AG04450 (cell line): Measurements from ENCODE around the gene SENP8. TPM values are rescaled to one million over a fixed set of nuclear protein-coding genes. Genes with fewer than 3 reads are reported as not detected.

Source experiments
- CTCF ChIA-PET: fragments of 300-600, 350-600 bp; formaldehyde crosslinking; extraction: SDS; loops from one replicate; lab custom pipeline; 2022; ENCODE audit warnings: antibody characterized with exemption, inconsistent platforms; lab: Charles Lee
- POLR2A ChIA-PET: fragments of 350-600 bp; formaldehyde crosslinking; extraction: SDS; loops from one replicate; lab custom pipeline; 2021; ENCODE audit warnings: antibody characterized with exemption, inconsistent platforms; lab: Yijun Ruan, JAX
- DNase-seq: peaks from one replicate; pipeline ENCODE4 v3.0.0-alpha.2; 2011; ENCODE audit warnings: low read depth, low spot score
- H3K27ac ChIP-seq: one replicate; pipeline ENCODE4 v1.5.1; 2012; ENCODE audit warnings: low read depth, low read length, control low read depth
- H3K27me3 ChIP-seq: one replicate; pipeline ENCODE4 v1.6.0; 2012; ENCODE audit warnings: low read length; ENCODE audit not compliant: control insufficient read depth, insufficient read depth
- H3K4me3 ChIP-seq: 2 replicates; pipeline ENCODE4 v1.5.1; 2011; ENCODE audit warnings: mild to moderate bottlenecking, low read depth, low read length, control low read depth
- H3K9me3 ChIP-seq: 2 replicates; pipeline ENCODE4 v1.5.1; 2012; ENCODE audit warnings: low read length; ENCODE audit not compliant: control insufficient read depth, insufficient read depth
- polyA plus RNA-seq: library from polyadenylated mRNA; depleted of rRNA; stranded (reverse); fragments of >200 nt; gene quantifications from 2 replicates; pipeline ENCODE4 v1.2.3, GENCODE V29; 2011
- TF ChIP-seq, protein P1 (sequence below): IDR thresholded peaks from 2 replicates; pipeline ENCODE4 v1.5.1; 2011; ENCODE audit warnings: low read depth, low read length, control low read depth, inconsistent platforms

SENP8 gene
- polyA plus RNA-seq, 1 experiment = 5.3 TPM

DNA sequence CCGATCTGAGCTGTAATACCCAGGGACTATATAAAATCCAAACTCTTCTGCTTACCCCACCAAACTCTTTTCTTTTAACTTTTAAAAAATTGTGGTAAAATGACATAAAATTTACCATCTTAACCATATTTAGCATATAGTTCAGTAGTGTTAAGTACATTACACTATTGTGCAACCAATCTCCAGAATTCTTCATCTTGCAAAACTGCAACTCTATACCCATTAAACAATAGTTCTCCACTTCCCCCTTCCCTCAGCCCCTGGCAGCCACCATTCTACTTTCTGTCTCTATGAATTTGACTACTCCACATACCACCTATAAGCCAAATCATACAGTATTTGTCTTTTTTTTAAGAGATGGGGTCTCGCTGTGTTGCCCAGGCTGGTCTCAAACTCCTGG is 38.7 kb downstream of the SENP8 start:
- Histone ChIP-seq H3K27me3 (peaks cover 3% of the 10 kb centered on the region), H3K9me3 (no peaks in the 10 kb centered on the region), H3K27ac (no peak overlapping the region), H3K4me3 (no peak overlapping the region)
- no peak for DNase-seq
- POLR2A ChIA-PET = no interaction called here
- TF ChIP-seq, protein P1, sequence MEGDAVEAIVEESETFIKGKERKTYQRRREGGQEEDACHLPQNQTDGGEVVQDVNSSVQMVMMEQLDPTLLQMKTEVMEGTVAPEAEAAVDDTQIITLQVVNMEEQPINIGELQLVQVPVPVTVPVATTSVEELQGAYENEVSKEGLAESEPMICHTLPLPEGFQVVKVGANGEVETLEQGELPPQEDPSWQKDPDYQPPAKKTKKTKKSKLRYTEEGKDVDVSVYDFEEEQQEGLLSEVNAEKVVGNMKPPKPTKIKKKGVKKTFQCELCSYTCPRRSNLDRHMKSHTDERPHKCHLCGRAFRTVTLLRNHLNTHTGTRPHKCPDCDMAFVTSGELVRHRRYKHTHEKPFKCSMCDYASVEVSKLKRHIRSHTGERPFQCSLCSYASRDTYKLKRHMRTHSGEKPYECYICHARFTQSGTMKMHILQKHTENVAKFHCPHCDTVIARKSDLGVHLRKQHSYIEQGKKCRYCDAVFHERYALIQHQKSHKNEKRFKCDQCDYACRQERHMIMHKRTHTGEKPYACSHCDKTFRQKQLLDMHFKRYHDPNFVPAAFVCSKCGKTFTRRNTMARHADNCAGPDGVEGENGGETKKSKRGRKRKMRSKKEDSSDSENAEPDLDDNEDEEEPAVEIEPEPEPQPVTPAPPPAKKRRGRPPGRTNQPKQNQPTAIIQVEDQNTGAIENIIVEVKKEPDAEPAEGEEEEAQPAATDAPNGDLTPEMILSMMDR = no peak
- CTCF ChIA-PET = interaction anchor here (0.6 to 2.9 kb wide), 14 partner anchors 13 to 413 kb away, joined by 3 to 39 read pairs (median 6); no protein-coding TSS in a partner anchor

DNA sequence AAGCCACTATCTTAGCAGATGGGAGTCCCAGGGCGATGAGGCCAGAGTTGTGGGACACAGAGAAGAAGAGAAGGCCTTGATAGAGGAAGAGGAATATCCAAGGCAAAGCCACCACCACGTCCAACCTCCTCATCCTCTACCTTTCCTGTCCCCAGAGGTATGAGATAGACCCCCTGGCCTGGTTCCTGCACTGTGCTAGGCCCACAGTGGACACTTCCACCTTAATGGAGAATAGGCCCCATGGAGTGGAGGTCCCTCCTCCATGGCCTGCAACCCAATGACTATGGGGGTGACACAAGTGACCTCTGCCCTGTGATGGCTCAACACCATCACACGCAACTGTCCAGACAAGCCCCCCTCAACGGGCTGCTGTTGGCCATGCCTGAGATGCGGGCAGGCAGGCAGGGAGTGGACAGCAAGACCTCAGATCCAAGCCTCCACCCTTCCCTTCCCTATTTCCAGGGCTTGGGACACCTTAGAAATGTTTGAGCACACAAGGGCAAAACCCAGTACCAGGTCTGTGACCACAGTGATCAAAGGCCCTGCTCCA is 42.6 kb downstream of the SENP8 start:
- H3K27ac ChIP-seq = no peak overlapping the region
- H3K9me3 ChIP-seq = no peaks in the 10 kb centered on the region
- ChIA-PET POLR2A (no interaction called here), CTCF (no interaction called here)
- H3K27me3 ChIP-seq = peaks cover 16% of the 10 kb centered on the region
- no peak for DNase-seq
- TF ChIP-seq, protein P1 = no peak
- H3K4me3 ChIP-seq = no peak overlapping the region

DNA sequence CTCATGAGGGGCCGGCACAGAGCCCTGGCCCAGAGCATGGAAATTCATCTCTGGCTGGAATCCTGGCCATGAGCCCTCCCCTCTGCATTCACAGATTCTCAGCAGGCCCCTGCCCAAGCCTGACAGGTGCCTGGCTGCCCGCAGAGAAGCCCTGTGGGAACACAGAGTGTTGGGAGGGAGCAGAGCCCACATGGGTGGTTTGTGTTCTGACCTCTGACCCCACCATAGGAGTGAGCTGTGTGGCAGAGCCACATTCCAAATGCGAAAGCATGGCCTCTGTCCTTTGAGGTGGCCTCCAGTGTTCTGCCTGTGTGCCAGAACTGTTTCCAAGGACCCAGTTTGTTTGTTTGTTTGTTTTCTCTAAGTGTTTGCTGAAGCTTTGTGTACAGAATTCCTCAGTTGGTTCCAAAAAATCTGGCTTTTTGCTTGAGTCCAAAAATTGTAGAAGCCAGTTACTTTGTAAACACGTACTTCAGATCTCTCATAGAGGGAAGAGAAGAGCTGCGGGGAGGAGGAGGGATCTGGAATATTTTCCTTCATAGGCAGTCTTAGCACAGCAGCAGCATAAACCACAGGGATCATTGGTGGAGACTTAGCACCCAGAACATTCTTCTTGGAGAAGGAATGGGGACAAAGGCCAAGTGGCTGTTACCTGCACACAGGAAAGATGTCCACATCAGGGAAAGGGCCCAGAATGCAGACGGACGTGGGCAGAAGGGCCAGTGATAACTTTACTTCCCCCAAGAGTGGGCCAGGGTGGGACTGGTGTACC is 43.3 kb downstream of the SENP8 start:
- TF ChIP-seq, protein P1 = no peak
- Histone ChIP-seq H3K27ac (no peak overlapping the region), H3K27me3 (peaks cover 21% of the 10 kb centered on the region), H3K9me3 (no peaks in the 10 kb centered on the region), H3K4me3 (no peak overlapping the region)
- ChIA-PET CTCF (no interaction called here), POLR2A (interaction anchor here (0.6 kb wide), 1 partner anchor 8 kb away, joined by 10 read pairs; no protein-coding TSS in a partner anchor)
- no peak for DNase-seq

DNA sequence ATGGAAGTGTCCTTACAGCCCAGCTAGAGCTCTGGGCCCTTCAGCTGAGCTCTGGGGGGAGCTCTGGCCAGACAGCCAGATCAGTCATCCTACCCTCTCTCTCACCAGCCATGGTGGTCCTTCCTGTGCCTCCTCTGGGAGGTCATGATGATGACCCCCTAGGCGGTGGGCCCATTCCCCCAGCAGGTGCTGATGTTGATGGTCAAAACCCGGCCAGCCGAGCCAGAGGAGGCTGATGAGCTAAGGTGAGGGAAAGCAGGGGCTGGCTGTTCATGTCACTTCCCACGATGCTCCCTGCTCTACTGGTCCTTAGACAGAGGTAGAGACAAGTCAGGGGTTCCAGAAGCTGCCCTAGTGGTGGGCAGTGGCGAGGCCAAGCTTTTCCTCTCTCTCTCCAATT is 44.4 kb downstream of the SENP8 start:
- ChIA-PET CTCF (no interaction called here), POLR2A (interaction anchor here (0.6 kb wide), 1 partner anchor 9 kb away, joined by 10 read pairs; no protein-coding TSS in a partner anchor)
- TF ChIP-seq, protein P1 = no peak
- Histone ChIP-seq H3K9me3 (no peaks in the 10 kb centered on the region), H3K4me3 (no peak overlapping the region), H3K27me3 (peaks cover 26% of the 10 kb centered on the region), H3K27ac (no peak overlapping the region)
- no peak for DNase-seq

DNA sequence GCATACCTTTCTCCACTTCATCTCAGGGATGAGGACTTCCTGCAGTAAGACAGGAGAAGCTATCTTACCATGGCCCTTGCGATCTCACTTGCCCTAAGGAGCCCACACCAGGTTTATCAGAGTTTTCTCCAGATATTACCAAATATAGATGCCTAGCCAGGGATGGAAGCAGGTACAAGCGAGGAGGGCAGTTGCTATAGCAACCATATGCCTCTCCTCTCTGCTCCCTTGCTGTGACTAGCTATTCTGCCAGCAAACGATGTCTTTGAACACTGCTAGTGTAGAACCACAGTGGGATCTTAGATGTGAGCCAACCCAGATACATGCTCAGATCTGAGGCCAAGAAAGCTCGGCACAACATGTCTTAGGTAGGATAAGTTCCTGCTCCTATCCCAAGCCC is 45.5 kb downstream of the SENP8 start:
- H3K9me3 ChIP-seq = no peaks in the 10 kb centered on the region
- ChIA-PET CTCF (no interaction called here), POLR2A (no interaction called here)
- H3K27ac ChIP-seq = no peak overlapping the region
- peaks cover 34% of the 10 kb centered on the region for H3K27me3 ChIP-seq
- no peak for DNase-seq
- no peak overlapping the region for H3K4me3 ChIP-seq
- TF ChIP-seq, protein P1 = no peak
